Activated CD8-positive, alpha-beta T cell treated with anti-CD3 and anti-CD28 coated beads for 36 hours (primary cell): ENCODE data around the gene ISCU. TPM values are rescaled to one million over a fixed set of nuclear protein-coding genes. Genes with fewer than 3 reads are reported as not detected.
A peak's percentile ranks its signal among the peaks of the same experiment; 100 is the strongest.
"Not testable (repeated sequence)": the region's sequence is repeated elsewhere in the genome, so short reads cannot be mapped to it uniquely, and the experiment has no call there.

Experiments
- ATAC-seq: fragments of 200-7000 bp; cut with Tn5 transposase; one replicate; pipeline ENCODE4 v1.10.0; 2021; ENCODE audit warnings: mild to moderate bottlenecking, moderate library complexity
- CTCF ChIA-PET: fragments of 350-600 bp; sonication (Branson Sonifier 250); formaldehyde crosslinking; loops from one replicate; lab custom pipeline; 2021; ENCODE audit warnings: antibody characterized with exemption; lab: Charles Lee
- POLR2A ChIA-PET: fragments of 350-600 bp; sonication (Branson Sonifier 250); formaldehyde crosslinking; loops from one replicate; lab custom pipeline; 2021; ENCODE audit warnings: antibody characterized with exemption; lab: Charles Lee
- DNase-seq: peaks from one replicate; pipeline ENCODE4 v3.0.0-alpha.2; 2020
- H3K27ac Mint-ChIP-seq: one replicate; pipeline ENCODE4 v1.8.0; 2021; ENCODE audit warnings: mild to moderate bottlenecking, mixed read lengths
- H3K27me3 Mint-ChIP-seq: one replicate; pipeline ENCODE4 v1.8.0; 2021; ENCODE audit warnings: mixed read lengths
- H3K36me3 Mint-ChIP-seq: one replicate; pipeline ENCODE4 v1.8.0; 2021; ENCODE audit warnings: low read depth, mixed read lengths
- H3K4me1 Mint-ChIP-seq: one replicate; pipeline ENCODE4 v1.8.0; 2021; ENCODE audit warnings: low read depth, mixed read lengths
- H3K4me3 Mint-ChIP-seq: one replicate; pipeline ENCODE4 v1.8.0; 2021; ENCODE audit warnings: mild to moderate bottlenecking, moderate library complexity, mixed read lengths
- H3K9me3 Mint-ChIP-seq: one replicate; pipeline ENCODE4 v1.8.0; 2021; ENCODE audit warnings: mixed read lengths
- intact Hi-C: fragments of 100-400 bp; cut with micrococcal nuclease; formaldehyde crosslinking; loops from one replicate; pipeline ENCODE4 v1.10.0; 2022
- total RNA-seq, 2 experiments: library from RNA; stranded (reverse); gene quantifications; one replicate each; pipeline ENCODE4 v1.2.3, GENCODE V29; 2021
- TF ChIP-seq, protein P1 (sequence below): fragments of 200-600 bp; IDR thresholded peaks from one replicate; pipeline ENCODE4 v1.8.0; 2022; ENCODE audit warnings: antibody characterized with exemption, mild to moderate bottlenecking

Gene ISCU
- total RNA-seq, 2 experiments from 2014 or later = 69.4 to 70.5 TPM

DNA sequence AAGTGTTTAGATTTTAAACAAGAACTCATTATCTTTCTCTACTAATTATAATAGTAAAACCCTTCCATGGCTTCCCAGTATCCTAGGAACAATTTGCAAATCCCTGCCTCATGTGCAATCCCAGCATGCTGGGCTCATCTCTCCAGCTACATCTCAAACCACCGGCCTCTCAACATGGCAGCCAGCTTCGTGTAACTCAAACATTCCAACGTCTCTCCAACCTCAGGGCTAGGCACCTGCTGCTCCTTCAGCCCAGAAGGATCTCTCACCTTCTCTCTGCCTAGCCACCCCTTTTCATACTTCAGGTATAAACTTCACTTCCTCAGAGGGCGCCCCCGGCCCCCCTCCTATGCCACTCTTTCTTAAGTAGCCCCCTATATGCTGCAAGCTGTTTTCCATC lies 8.6 kb upstream of the ISCU start:
- peaks cover 35% of the 10 kb centered on the region for H3K36me3 Mint-ChIP-seq
- TF ChIP-seq, protein P1, sequence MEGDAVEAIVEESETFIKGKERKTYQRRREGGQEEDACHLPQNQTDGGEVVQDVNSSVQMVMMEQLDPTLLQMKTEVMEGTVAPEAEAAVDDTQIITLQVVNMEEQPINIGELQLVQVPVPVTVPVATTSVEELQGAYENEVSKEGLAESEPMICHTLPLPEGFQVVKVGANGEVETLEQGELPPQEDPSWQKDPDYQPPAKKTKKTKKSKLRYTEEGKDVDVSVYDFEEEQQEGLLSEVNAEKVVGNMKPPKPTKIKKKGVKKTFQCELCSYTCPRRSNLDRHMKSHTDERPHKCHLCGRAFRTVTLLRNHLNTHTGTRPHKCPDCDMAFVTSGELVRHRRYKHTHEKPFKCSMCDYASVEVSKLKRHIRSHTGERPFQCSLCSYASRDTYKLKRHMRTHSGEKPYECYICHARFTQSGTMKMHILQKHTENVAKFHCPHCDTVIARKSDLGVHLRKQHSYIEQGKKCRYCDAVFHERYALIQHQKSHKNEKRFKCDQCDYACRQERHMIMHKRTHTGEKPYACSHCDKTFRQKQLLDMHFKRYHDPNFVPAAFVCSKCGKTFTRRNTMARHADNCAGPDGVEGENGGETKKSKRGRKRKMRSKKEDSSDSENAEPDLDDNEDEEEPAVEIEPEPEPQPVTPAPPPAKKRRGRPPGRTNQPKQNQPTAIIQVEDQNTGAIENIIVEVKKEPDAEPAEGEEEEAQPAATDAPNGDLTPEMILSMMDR = no peak
- no peak overlapping the region for H3K4me3 Mint-ChIP-seq
- DNase-seq (no peak), ATAC-seq (no peak)
- ChIA-PET POLR2A (interaction anchor here (0.6 kb wide), 1 partner anchor 562 kb away, joined by 3 read pairs; no protein-coding TSS in a partner anchor), CTCF (no interaction called here)
- peaks cover 77% of the 10 kb centered on the region for H3K4me1 Mint-ChIP-seq
- no peaks in the 10 kb centered on the region for H3K9me3 Mint-ChIP-seq
- intact Hi-C loops = no loop called here
- H3K27me3 Mint-ChIP-seq = no peaks in the 10 kb centered on the region
- H3K27ac Mint-ChIP-seq = no peak overlapping the region

DNA sequence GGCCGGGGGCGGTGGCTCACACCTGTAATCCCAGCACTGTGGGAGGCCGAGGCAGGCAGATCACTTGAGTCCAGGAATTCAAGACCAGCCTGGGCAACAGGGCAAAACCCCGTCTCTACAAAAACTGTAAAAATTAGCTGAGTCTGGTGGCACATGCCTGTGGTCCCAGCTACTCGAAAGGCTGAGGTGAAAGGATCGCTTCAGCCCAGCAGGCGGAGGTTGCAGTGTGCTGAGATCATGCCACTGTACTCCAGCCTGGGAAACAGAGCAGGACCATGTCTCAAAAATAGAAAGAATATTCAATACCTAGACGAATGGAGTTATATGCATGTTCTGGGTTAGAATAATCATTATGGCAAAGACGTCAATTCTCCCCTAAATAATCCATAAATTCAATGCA lies 7.0 kb upstream of the ISCU start:
- H3K9me3 Mint-ChIP-seq, H3K27me3 Mint-ChIP-seq, ATAC-seq, H3K27ac Mint-ChIP-seq, DNase-seq, H3K4me3 Mint-ChIP-seq, intact Hi-C loops: not testable (repeated sequence)
- Mint-ChIP-seq H3K4me1 (peaks cover 81% of the 10 kb centered on the region), H3K36me3 (peaks cover 39% of the 10 kb centered on the region)
- POLR2A ChIA-PET = interaction anchor here (0.9 to 1.4 kb wide), 2 partner anchors 14 to 78 kb away, joined by 3 to 4 read pairs; partner anchors contain the start of gene SELPLG
- CTCF ChIA-PET = interaction anchor here (1.3 to 24.3 kb wide), 2 partner anchors 24 to 60 kb away, joined by 3 to 645 read pairs; no protein-coding TSS in a partner anchor

DNA sequence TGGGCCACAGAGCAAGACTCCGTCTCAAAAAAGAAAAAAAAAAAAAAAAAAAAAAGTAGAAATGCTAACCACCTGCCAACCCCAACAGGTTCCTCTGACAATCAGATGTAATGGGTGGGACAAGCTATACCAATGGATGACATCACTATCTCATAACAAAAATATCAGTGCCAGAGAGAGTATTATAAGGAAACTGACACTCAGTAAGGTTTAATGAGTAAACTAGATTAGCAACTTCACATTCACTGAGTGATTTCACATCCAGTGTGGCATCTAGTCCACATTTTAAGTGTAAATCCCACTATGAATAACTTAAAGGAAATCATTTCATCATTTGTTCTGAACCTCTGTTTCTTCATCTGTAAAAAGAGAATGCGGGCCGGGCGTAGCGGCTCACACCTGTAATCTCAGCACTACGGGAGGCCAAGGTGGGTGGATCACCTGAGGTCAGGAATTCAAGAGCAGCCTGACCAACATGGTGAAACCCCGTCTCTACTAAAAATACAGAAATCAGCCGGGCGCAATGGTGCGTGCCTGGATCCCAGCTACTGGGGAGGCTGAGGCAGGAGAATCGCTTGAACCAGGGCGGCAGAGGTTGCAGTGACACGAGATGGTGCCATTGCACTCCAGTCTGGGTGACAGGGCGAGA lies 3.3 kb upstream of the ISCU start:
- Mint-ChIP-seq H3K36me3 (peaks cover 38% of the 10 kb centered on the region), H3K27ac (peak overlapping the region; percentile 100), H3K4me1 (peaks cover 54% of the 10 kb centered on the region), H3K27me3 (no peaks in the 10 kb centered on the region), H3K4me3 (peak overlapping the region; percentile 99), H3K9me3 (no peaks in the 10 kb centered on the region)
- POLR2A ChIA-PET = interaction anchor here (1.0 to 14.9 kb wide), 8 partner anchors 10 to 1111 kb away, joined by 3 to 225 read pairs (median 5); partner anchors contain the start of gene SELPLG
- ATAC-seq = no peak
- TF ChIP-seq, protein P1 = no peak
- intact Hi-C loops = no loop called here
- no peak for DNase-seq
- CTCF ChIA-PET = interaction anchor here (0.9 to 24.3 kb wide), 3 partner anchors 36 to 56 kb away, joined by 3 to 645 read pairs (median 3); no protein-coding TSS in a partner anchor

DNA sequence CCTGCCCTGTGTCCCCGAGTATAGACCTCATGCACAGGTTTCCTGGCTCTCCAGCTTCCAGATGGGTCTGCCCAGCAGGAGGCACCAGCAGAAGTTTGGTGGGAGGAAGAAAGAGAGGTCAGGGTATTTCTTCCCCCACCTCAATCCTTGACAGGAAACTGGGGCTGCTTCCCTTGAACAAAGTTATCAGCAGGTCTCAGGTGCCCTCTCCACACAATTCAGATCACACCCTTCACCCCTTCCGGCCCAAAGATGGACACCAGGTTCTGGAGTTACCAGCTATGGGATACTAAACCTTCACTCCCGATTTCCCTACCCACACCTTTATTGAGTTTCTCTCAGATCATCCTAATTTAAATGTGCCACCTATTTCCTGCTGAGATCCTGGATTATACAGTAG lies 2.6 kb upstream of the ISCU start:
- DNase-seq = no peak
- TF ChIP-seq, protein P1 = no peak
- Mint-ChIP-seq H3K4me1 (peaks cover 55% of the 10 kb centered on the region), H3K36me3 (peaks cover 43% of the 10 kb centered on the region), H3K9me3 (no peaks in the 10 kb centered on the region), H3K27ac (peak overlapping the region; percentile 100), H3K4me3 (peak overlapping the region; percentile 99), H3K27me3 (no peaks in the 10 kb centered on the region)
- ATAC-seq = no peak
- ChIA-PET POLR2A (interaction anchor here (1.0 to 14.9 kb wide), 10 partner anchors 11 to 1112 kb away, joined by 3 to 225 read pairs (median 6); partner anchors contain the start of gene SELPLG), CTCF (interaction anchor here (1.3 to 24.3 kb wide), 3 partner anchors 56 to 73 kb away, joined by 3 to 645 read pairs (median 8); no protein-coding TSS in a partner anchor)
- intact Hi-C loops = loop anchor here (5.0 to 10.0 kb wide), 2 partner anchors 243 to 395 kb away; no protein-coding TSS in a partner anchor

DNA sequence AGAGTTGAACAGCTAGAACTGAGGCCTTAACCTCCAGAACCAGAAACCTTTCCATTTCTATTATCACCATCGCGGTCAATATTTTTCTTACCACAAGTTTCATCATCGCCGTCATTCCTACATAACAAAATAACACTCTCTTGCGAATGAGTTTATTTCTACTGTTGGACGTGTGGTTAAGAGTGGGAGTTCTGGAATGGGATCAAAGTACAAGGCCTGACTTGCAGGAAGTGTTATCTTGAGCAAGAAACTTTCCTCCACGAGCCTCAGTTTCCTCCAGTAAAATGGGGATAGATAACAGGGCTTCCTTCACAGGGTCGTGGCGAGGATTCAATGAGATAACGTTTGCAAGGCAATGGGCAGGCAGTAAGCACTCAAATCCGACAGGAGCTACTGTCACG lies 2.1 kb upstream of the ISCU start:
- intact Hi-C loops = loop anchor here (5.0 to 10.0 kb wide), 2 partner anchors 242 to 394 kb away; no protein-coding TSS in a partner anchor
- DNase-seq = no peak
- ChIA-PET CTCF (interaction anchor here (0.6 to 24.3 kb wide), 7 partner anchors 10 to 243 kb away, joined by 3 to 645 read pairs (median 4); no protein-coding TSS in a partner anchor), POLR2A (interaction anchor here (0.9 to 14.9 kb wide), 13 partner anchors 11 to 539 kb away, joined by 3 to 225 read pairs (median 5); partner anchors contain the start of gene SELPLG)
- Mint-ChIP-seq H3K9me3 (no peaks in the 10 kb centered on the region), H3K4me3 (peak overlapping the region; percentile 99), H3K4me1 (peaks cover 55% of the 10 kb centered on the region), H3K36me3 (peaks cover 43% of the 10 kb centered on the region), H3K27ac (peak overlapping the region; percentile 100), H3K27me3 (no peaks in the 10 kb centered on the region)
- ATAC-seq = no peak
- TF ChIP-seq, protein P1 = no peak
